AG10803 (cell line): ENCODE results near the gene TOR3A.
A peak's percentile ranks its signal among the peaks of the same experiment; 100 is the strongest.

Experiments used
- DNase-seq: peaks from one replicate; pipeline ENCODE4 v3.0.0; 2010; ENCODE audit warnings: low read depth
- H3K4me3 ChIP-seq: 2 replicates; pipeline ENCODE4 v1.5.1; 2011; ENCODE audit warnings: mild to moderate bottlenecking, low read length, control low read depth
- CTCF ChIP-seq: conservative IDR thresholded peaks from 2 replicates; pipeline ENCODE4 v1.5.1; 2011; ENCODE audit warnings: mild to moderate bottlenecking, low read length, control low read depth, inconsistent platforms

Gene TOR3A

GRCh38 chr1:179077396-179077795 lies 4.5 kb upstream of the TOR3A start:
- H3K4me3 ChIP-seq, result no peak overlapping the region
- DNase-seq, result peak; percentile 58
- no peak for TF ChIP-seq CTCF

- H3K4me3 ChIP-seq, result no peak overlapping the region
- TF ChIP-seq CTCF, result peak; percentile 83
- peak; percentile 80 for DNase-seq
Observed at GRCh38 chr1:179079113-179079761, 2.6 kb upstream of the TOR3A start.

- peak overlapping the region; percentile 92 for H3K4me3 ChIP-seq
- TF ChIP-seq CTCF, result no peak
- DNase-seq, result no peak
Observed at GRCh38 chr1:179080866-179081686, 794 bp upstream of the TOR3A start.

GRCh38 chr1:179082333-179082998 lies 596 bp downstream of the TOR3A start:
- no peak for DNase-seq
- no peak for TF ChIP-seq CTCF
- H3K4me3 ChIP-seq, result peak overlapping the region; percentile 92

- no peak for TF ChIP-seq CTCF
- peak; percentile 35 for DNase-seq
- peak overlapping the region; percentile 92 for H3K4me3 ChIP-seq
Observed at GRCh38 chr1:179082999-179083335, 1.1 kb downstream of the TOR3A start.

- peak overlapping the region; percentile 92 for H3K4me3 ChIP-seq
- no peak for DNase-seq
- no peak for TF ChIP-seq CTCF
Observed at GRCh38 chr1:179083533-179083932, 1.7 kb downstream of the TOR3A start.
